SU-DHL-6 (cell line): ENCODE results near the gene MYO6.

Experiments used
- CTCF ChIP-seq: fragments of 200-600 bp; sonication (generic); IDR thresholded peaks from one replicate; pipeline ENCODE4 v1.5.1; 2017; ENCODE audit warnings: antibody characterized with exemption, mild to moderate bottlenecking, low read length, moderate library complexity; ENCODE audit not compliant: insufficient read depth, poor library complexity, severe bottlenecking
- EZH2phosphoT487 ChIP-seq: fragments of 200-600 bp; sonication (generic), shearing (Covaris generic); conservative IDR thresholded peaks from 2 replicates; pipeline ENCODE4 v1.6.1; 2018; ENCODE audit warnings: mild to moderate bottlenecking, antibody characterized with exemption, low read length, moderate library complexity, mixed read lengths

- TF ChIP-seq CTCF: no peak
- no peak for TF ChIP-seq EZH2phosphoT487
These were observed 100.4 kb downstream of the MYO6 start for GRCh38 chr6:75849329-75850025.
